Astrocyte (in vitro differentiated cells and primary cell): ENCODE results near the gene B4GALT1. TPM values are rescaled to one million over a fixed set of nuclear protein-coding genes. Genes with fewer than 3 reads are reported as not detected.

Experiments
- DNase-seq: peaks from one replicate; pipeline ENCODE4 v3.0.0-alpha.2; 2010; ENCODE audit warnings: low read depth
- FAIRE-seq: peaks from 2 replicates; lab custom pipeline; 2011; peaks lifted over from hg19 to GRCh38; lab: Jason Lieb, UNC
- H2AFZ ChIP-seq: 2 replicates; pipeline ENCODE4 v1.6.0; 2012; ENCODE audit warnings: low read depth, low read length, inconsistent platforms
- H3K27ac ChIP-seq: 2 replicates; pipeline ENCODE4 v1.5.1; 2011; ENCODE audit warnings: low read depth, low read length, inconsistent platforms
- H3K27me3 ChIP-seq: 2 replicates; pipeline ENCODE4 v1.6.0; 2011; ENCODE audit warnings: low read length, inconsistent platforms; ENCODE audit not compliant: insufficient read depth
- H3K36me3 ChIP-seq: 2 replicates; pipeline ENCODE4 v1.5.1; 2011; ENCODE audit warnings: low read length, inconsistent platforms; ENCODE audit not compliant: insufficient read depth
- H3K4me1 ChIP-seq: 2 replicates; pipeline ENCODE4 v1.5.1; 2011; ENCODE audit warnings: low read length, inconsistent platforms; ENCODE audit not compliant: insufficient read depth
- H3K4me2 ChIP-seq: 2 replicates; pipeline ENCODE4 v1.6.0; 2012; ENCODE audit warnings: low read length, inconsistent platforms
- H3K4me3 ChIP-seq: 2 replicates; pipeline ENCODE4 v1.5.1; 2011; ENCODE audit warnings: low read depth, mild to moderate bottlenecking, low read length, inconsistent platforms; ENCODE audit not compliant: insufficient read depth
- H3K79me2 ChIP-seq: 2 replicates; pipeline ENCODE4 v1.6.0; 2012; ENCODE audit warnings: mild to moderate bottlenecking, low read length, inconsistent platforms; ENCODE audit not compliant: insufficient read depth
- H3K9ac ChIP-seq: 2 replicates; pipeline ENCODE4 v1.6.0; 2012; ENCODE audit warnings: mild to moderate bottlenecking, low read length, inconsistent platforms
- H3K9me3 ChIP-seq: 2 replicates; pipeline ENCODE4 v1.5.1; 2012; ENCODE audit warnings: low read depth, mild to moderate bottlenecking, low read length, inconsistent platforms; ENCODE audit not compliant: insufficient read depth
- H4K20me1 ChIP-seq: 2 replicates; pipeline ENCODE4 v1.6.0; 2012; ENCODE audit warnings: low read length, inconsistent platforms; ENCODE audit not compliant: insufficient read depth
- H3K27ac Mint-ChIP-seq: one replicate; pipeline ENCODE4 v1.8.0; 2021; ENCODE audit warnings: mild to moderate bottlenecking, mixed read lengths; ENCODE audit not compliant: unreplicated experiment
- H3K27me3 Mint-ChIP-seq: one replicate; pipeline ENCODE4 v1.8.0; 2021; ENCODE audit warnings: low read depth, mixed read lengths; ENCODE audit not compliant: unreplicated experiment
- H3K36me3 Mint-ChIP-seq: one replicate; pipeline ENCODE4 v1.8.0; 2021; ENCODE audit warnings: low read depth, mixed read lengths; ENCODE audit not compliant: unreplicated experiment
- H3K4me1 Mint-ChIP-seq: one replicate; pipeline ENCODE4 v1.8.0; 2021; ENCODE audit warnings: low read depth, mixed read lengths; ENCODE audit not compliant: unreplicated experiment
- H3K4me3 Mint-ChIP-seq: one replicate; pipeline ENCODE4 v1.8.0; 2021; ENCODE audit warnings: mild to moderate bottlenecking, moderate library complexity, mixed read lengths; ENCODE audit not compliant: unreplicated experiment
- H3K9me3 Mint-ChIP-seq: one replicate; pipeline ENCODE4 v1.8.0; 2021; ENCODE audit warnings: mild to moderate bottlenecking, mixed read lengths; ENCODE audit not compliant: unreplicated experiment
- CTCF ChIP-seq: IDR thresholded peaks from 2 replicates; pipeline ENCODE4 v1.5.1; 2011; ENCODE audit warnings: low read depth, mild to moderate bottlenecking, inconsistent platforms, low read length, moderate library complexity; ENCODE audit not compliant: insufficient read depth
- EZH2 ChIP-seq: IDR thresholded peaks from 2 replicates; pipeline ENCODE4 v1.6.1; 2012; ENCODE audit warnings: mild to moderate bottlenecking, low read length, inconsistent platforms; ENCODE audit not compliant: insufficient read depth
- total RNA-seq: library from RNA; stranded (reverse); gene quantifications from 2 replicates; pipeline ENCODE4 v1.2.1, GENCODE V29; 2021

Gene B4GALT1
- total RNA-seq, 1 donor from 2014 or later = 93.1 TPM

DNA sequence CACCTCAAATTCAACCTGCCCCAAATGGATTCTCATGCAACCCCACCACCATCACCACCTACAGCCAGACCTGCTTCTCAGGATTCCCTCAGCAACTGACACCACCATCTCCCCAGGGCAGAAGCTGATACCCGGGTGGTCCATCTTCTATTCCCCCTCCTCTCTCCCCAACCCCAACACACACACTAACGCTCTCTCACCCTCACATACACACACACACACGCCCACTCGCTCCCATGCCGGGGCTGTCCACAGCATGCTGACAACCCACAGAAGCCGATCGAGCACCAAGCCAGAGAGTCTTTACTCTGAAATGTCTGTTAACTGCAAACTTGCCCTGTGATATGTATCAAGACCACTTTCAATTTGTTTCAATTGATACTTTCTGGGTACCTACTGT is 28.4 kb downstream of the B4GALT1 start:
- Histone ChIP-seq H3K9ac (no peak overlapping the region), H3K79me2 (peaks cover 90% of the 10 kb centered on the region), H3K27ac (no peak overlapping the region), H3K9me3 (no peaks in the 10 kb centered on the region), H3K36me3 (no peaks in the 10 kb centered on the region), H3K4me2 (no peak overlapping the region), H2AFZ (no peak overlapping the region), H4K20me1 (peaks cover 96% of the 10 kb centered on the region), H3K4me3 (no peak overlapping the region), H3K27me3 (no peaks in the 10 kb centered on the region), H3K4me1 (peaks cover 14% of the 10 kb centered on the region)
- Mint-ChIP-seq H3K4me3 (no peak overlapping the region), H3K27ac (no peak overlapping the region), H3K36me3 (peaks cover 9% of the 10 kb centered on the region), H3K4me1 (peaks cover 39% of the 10 kb centered on the region), H3K27me3 (no peaks in the 10 kb centered on the region), H3K9me3 (no peaks in the 10 kb centered on the region)
- TF ChIP-seq EZH2 (no peak), CTCF (no peak)
- DNase-seq (no peak), FAIRE-seq (no peak)

GRCh38 chr9:33137781-33138264 is 29.3 kb downstream of the B4GALT1 start:
- Mint-ChIP-seq H3K4me3 (no peak overlapping the region), H3K27me3 (no peaks in the 10 kb centered on the region), H3K27ac (no peak overlapping the region), H3K4me1 (peaks cover 35% of the 10 kb centered on the region), H3K9me3 (no peaks in the 10 kb centered on the region), H3K36me3 (peaks cover 13% of the 10 kb centered on the region)
- peaks cover 14% of the 10 kb centered on the region for H3K4me1 ChIP-seq
- no peak overlapping the region for H2AFZ ChIP-seq
- no peak overlapping the region for H3K9ac ChIP-seq
- peaks cover 81% of the 10 kb centered on the region for H3K79me2 ChIP-seq
- H3K36me3 ChIP-seq = no peaks in the 10 kb centered on the region
- no peak overlapping the region for H3K27ac ChIP-seq
- no peak for DNase-seq
- peaks cover 95% of the 10 kb centered on the region for H4K20me1 ChIP-seq
- FAIRE-seq = no peak
- H3K9me3 ChIP-seq = no peaks in the 10 kb centered on the region
- TF ChIP-seq CTCF = no peak
- H3K4me2 ChIP-seq = no peak overlapping the region
- H3K4me3 ChIP-seq = no peak overlapping the region
- H3K27me3 ChIP-seq = no peaks in the 10 kb centered on the region

DNA sequence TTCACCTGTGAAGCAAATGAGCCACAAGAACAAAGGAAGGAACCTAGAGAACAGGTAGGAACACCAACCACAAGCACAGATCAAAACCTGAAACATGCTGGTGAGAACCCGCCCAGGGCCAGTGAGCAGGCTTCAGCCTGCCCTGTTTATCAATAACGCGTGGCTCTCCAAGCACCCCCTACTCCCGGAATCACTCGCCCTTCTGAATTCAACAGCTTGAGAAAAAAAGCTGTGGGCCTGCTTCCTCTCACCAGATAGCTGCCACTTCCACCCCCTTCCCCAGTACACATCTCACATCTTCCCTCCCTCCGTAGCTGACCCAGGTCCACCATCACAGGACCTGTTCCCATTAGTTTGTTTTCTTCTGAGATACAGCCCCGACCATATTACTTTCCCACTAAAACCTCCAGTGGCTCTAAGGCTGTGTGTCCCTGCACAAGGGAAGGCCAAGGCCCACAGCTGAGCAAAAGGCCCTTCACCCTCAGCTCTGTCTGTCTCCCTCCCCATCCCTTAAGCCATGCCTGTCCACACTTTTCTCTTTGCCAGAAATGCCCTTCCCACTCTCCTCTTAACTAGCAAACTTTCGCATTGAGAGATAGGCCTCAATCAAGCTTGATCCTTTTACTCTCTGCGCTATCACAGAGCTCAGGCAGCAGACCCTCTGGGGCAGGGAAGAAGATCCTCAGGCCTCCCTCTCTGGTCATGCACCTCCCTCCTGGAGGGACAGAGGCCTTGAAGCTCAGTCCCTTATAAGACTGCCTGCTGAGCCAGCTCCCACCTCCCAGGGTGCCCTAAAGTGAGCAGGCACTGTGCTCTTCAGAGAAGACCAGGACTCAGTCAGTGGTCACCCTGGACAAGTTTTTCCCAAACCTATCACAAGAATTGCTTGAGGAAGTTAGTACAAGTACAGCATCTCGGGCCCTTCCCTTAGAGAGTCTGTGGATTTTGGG is 30.1 kb downstream of the B4GALT1 start:
- Mint-ChIP-seq H3K27ac (no peak overlapping the region), H3K4me3 (no peak overlapping the region), H3K4me1 (peaks cover 41% of the 10 kb centered on the region), H3K36me3 (peaks cover 11% of the 10 kb centered on the region), H3K27me3 (no peaks in the 10 kb centered on the region), H3K9me3 (no peaks in the 10 kb centered on the region)
- Histone ChIP-seq H3K4me2 (no peak overlapping the region), H3K36me3 (no peaks in the 10 kb centered on the region), H3K9me3 (no peaks in the 10 kb centered on the region), H2AFZ (no peak overlapping the region), H3K4me3 (no peak overlapping the region), H3K4me1 (peaks cover 20% of the 10 kb centered on the region), H3K27ac (no peak overlapping the region), H3K79me2 (peaks cover 74% of the 10 kb centered on the region), H3K9ac (no peak overlapping the region), H3K27me3 (no peaks in the 10 kb centered on the region), H4K20me1 (peaks cover 93% of the 10 kb centered on the region)
- no peak for DNase-seq
- no peak for TF ChIP-seq EZH2
- no peak for TF ChIP-seq CTCF
- FAIRE-seq = no peak
